Measurements from ENCODE around the gene COX19. TPM values are rescaled to one million over a fixed set of nuclear protein-coding genes. Genes with fewer than 3 reads are reported as not detected.
"Not testable (repeated sequence)": the region's sequence is repeated elsewhere in the genome, so short reads cannot be mapped to it uniquely, and the experiment has no call there.

The COX19 gene
- total RNA-seq, 1 donor from 2014 or later = 5.4 TPM

GRCh38 chr7:929311-929711 lies 46.0 kb downstream of the COX19 start:
- DNase-seq (ENCODE audit: low read depth) = no peak
- H3K4me3 ChIP-seq (ENCODE audit: low read depth, low read length) = no peak overlapping the region
- no peak for TF ChIP-seq CTCF (conservative IDR thresholded peaks at IDR 0.05; ENCODE audit: low read depth, low read length)

- H3K4me3 ChIP-seq (ENCODE audit: low read depth, low read length) = no peak overlapping the region
- TF ChIP-seq CTCF (conservative IDR thresholded peaks at IDR 0.05; ENCODE audit: low read depth, low read length) = no peak
- DNase-seq (ENCODE audit: low read depth) = no peak
These were observed 48.2 kb downstream of the COX19 start for GRCh38 chr7:927031-927671.

GRCh38 chr7:926061-927030 lies 49.0 kb downstream of the COX19 start:
- DNase-seq (ENCODE audit: low read depth) = no peak
- no peak for TF ChIP-seq CTCF (conservative IDR thresholded peaks at IDR 0.05; ENCODE audit: low read depth, low read length)
- H3K4me3 ChIP-seq (ENCODE audit: low read depth, low read length) = no peak overlapping the region

GRCh38 chr7:925601-926000 lies 49.7 kb downstream of the COX19 start:
- DNase-seq (ENCODE audit: low read depth) = no peak
- no peak for TF ChIP-seq CTCF (conservative IDR thresholded peaks at IDR 0.05; ENCODE audit: low read depth, low read length)
- H3K4me3 ChIP-seq (ENCODE audit: low read depth, low read length) = no peak overlapping the region

- H3K4me3 ChIP-seq (ENCODE audit: low read depth, low read length) = no peak overlapping the region
- no peak for TF ChIP-seq CTCF (conservative IDR thresholded peaks at IDR 0.05; ENCODE audit: low read depth, low read length)
- DNase-seq (ENCODE audit: low read depth) = no peak
These were observed 50.7 kb downstream of the COX19 start for GRCh38 chr7:924541-925231.

GRCh38 chr7:924042-924441 lies 51.3 kb downstream of the COX19 start:
- not testable (repeated sequence) for H3K4me3 ChIP-seq (ENCODE audit: low read depth, low read length)

More at GRCh38 chr7:924042-924441, 51.3 kb downstream of the COX19 start:
- DNase-seq (ENCODE audit: low read depth) = not testable (repeated sequence)
